GM23338 (cell line): ENCODE data around the gene GPR135. TPM values are rescaled to one million over a fixed set of nuclear protein-coding genes. Genes with fewer than 3 reads are reported as not detected.

Experiments
- ATAC-seq: fragments of 200-7000 bp; cut with Tn5 transposase; 3 replicates; pipeline ENCODE4 v1.9.1; 2020
- DNase-seq: peaks from one replicate; pipeline ENCODE4 v3.0.0-alpha.2; 2015; ENCODE audit warnings: low spot score
- H2AFZ ChIP-seq: fragments of 200-600 bp; sonication (generic); 2 replicates; pipeline ENCODE4 v1.8.0; 2016; ENCODE audit warnings: antibody characterized with exemption, mild to moderate bottlenecking, moderate library complexity
- H3F3A ChIP-seq: fragments of 200-600 bp; sonication (generic); replicated peaks from 2 replicates; pipeline ENCODE4 v1.8.0; 2017; ENCODE audit warnings: antibody characterized with exemption, mixed run types, low read depth
- H3K27ac ChIP-seq: fragments of 200-600 bp; sonication (generic); 2 replicates; pipeline ENCODE4 v1.6.1; 2016; ENCODE audit warnings: low read depth
- H3K27me3 ChIP-seq: fragments of 200-600 bp; sonication (generic); 2 replicates; pipeline ENCODE4 v1.8.0; 2016; ENCODE audit warnings: mild to moderate bottlenecking, mixed run types, moderate library complexity; ENCODE audit not compliant: insufficient read depth
- H3K36me3 ChIP-seq: fragments of 200-600 bp; sonication (generic); 2 replicates; pipeline ENCODE4 v1.8.0; 2016; ENCODE audit warnings: mild to moderate bottlenecking; ENCODE audit not compliant: insufficient read depth
- H3K4me1 ChIP-seq: fragments of 200-600 bp; sonication (generic); 2 replicates; pipeline ENCODE4 v1.8.0; 2016; ENCODE audit warnings: mild to moderate bottlenecking, moderate library complexity; ENCODE audit not compliant: insufficient read depth
- H3K4me2 ChIP-seq: fragments of 200-600 bp; sonication (generic); 2 replicates; pipeline ENCODE4 v1.7.1; 2017; ENCODE audit warnings: mixed run types
- H3K4me3 ChIP-seq: fragments of 200-600 bp; sonication (generic); 2 replicates; pipeline ENCODE4 v1.6.1; 2016; ENCODE audit warnings: mixed run types
- H3K79me2 ChIP-seq: fragments of 200-600 bp; sonication (generic); replicated peaks from 2 replicates; pipeline ENCODE4 v1.8.0; 2017; ENCODE audit warnings: mild to moderate bottlenecking; ENCODE audit not compliant: insufficient read depth
- H3K9me2 ChIP-seq: fragments of 200-600 bp; sonication (generic); 2 replicates; pipeline ENCODE4 v1.8.0; 2017; ENCODE audit not compliant: insufficient read depth
- H4K20me1 ChIP-seq: fragments of 200-600 bp; sonication (generic); replicated peaks from 2 replicates; pipeline ENCODE4 v1.8.0; 2017; ENCODE audit warnings: mild to moderate bottlenecking; ENCODE audit not compliant: insufficient read depth
- H3K27ac Mint-ChIP-seq: 2 replicates; pipeline ENCODE4 v1.8.0; 2020; ENCODE audit warnings: inconsistent platforms, mild to moderate bottlenecking, moderate library complexity, mixed read lengths
- H3K27me3 Mint-ChIP-seq: 3 replicates; pipeline ENCODE4 v1.8.0; 2022; ENCODE audit warnings: low read depth, mild to moderate bottlenecking, moderate library complexity, mixed read lengths, inconsistent platforms; ENCODE audit not compliant: insufficient read depth, poor library complexity
- H3K36me3 Mint-ChIP-seq: 3 replicates; pipeline ENCODE4 v1.8.0; 2021; ENCODE audit warnings: low read depth, mild to moderate bottlenecking, inconsistent platforms, moderate library complexity, mixed read lengths
- H3K4me1 Mint-ChIP-seq: 3 replicates; pipeline ENCODE4 v1.8.0; 2020; ENCODE audit warnings: mild to moderate bottlenecking, inconsistent platforms, mixed read lengths
- H3K4me3 Mint-ChIP-seq: 3 replicates; pipeline ENCODE4 v1.8.0; 2021; ENCODE audit warnings: moderate library complexity, mild to moderate bottlenecking, inconsistent platforms, mixed read lengths
- H3K9me3 Mint-ChIP-seq: 3 replicates; pipeline ENCODE4 v1.8.0; 2020; ENCODE audit warnings: moderate library complexity, mild to moderate bottlenecking, inconsistent platforms, mixed read lengths
- CREB1 ChIP-seq: fragments of 250-450 bp; sonication (Bioruptor Pico); IDR thresholded peaks from 2 replicates; pipeline ENCODE4 v1.5.0; 2020; ENCODE audit warnings: low read depth, mild to moderate bottlenecking, moderate library complexity
- EZH2 ChIP-seq: fragments of 200-600 bp; sonication (generic); IDR thresholded peaks from one replicate; pipeline ENCODE4 v1.8.0; 2017; ENCODE audit warnings: antibody characterized with exemption, mild to moderate bottlenecking, low read depth; ENCODE audit not compliant: unreplicated experiment
- JUNB ChIP-seq: IDR thresholded peaks from one replicate; pipeline ENCODE4 v1.6.1; 2016; ENCODE audit warnings: antibody characterized with exemption; ENCODE audit not compliant: unreplicated experiment
- NANOG ChIP-seq: IDR thresholded peaks from 2 replicates; pipeline ENCODE4 v1.6.1; 2016; ENCODE audit warnings: antibody characterized with exemption, borderline replicate concordance
- POLR2AphosphoS5 ChIP-seq: IDR thresholded peaks from 2 replicates; pipeline ENCODE4 v1.6.1; 2016; ENCODE audit warnings: antibody characterized with exemption, low read depth
- STAT1 ChIP-seq: IDR thresholded peaks from one replicate; pipeline ENCODE4 v1.6.1; 2016; ENCODE audit warnings: antibody characterized with exemption; ENCODE audit not compliant: unreplicated experiment
- ZNF114 ChIP-seq: fragments of 250-450 bp; sonication (Bioruptor Pico); IDR thresholded peaks from 2 replicates; pipeline ENCODE4 v1.5.0; 2020; ENCODE audit warnings: mild to moderate bottlenecking, moderate library complexity
- ZNF331 ChIP-seq: fragments of 250-450 bp; sonication (Bioruptor Pico); IDR thresholded peaks from 2 replicates; pipeline ENCODE4 v1.5.0; 2020; ENCODE audit warnings: low read depth, mild to moderate bottlenecking, moderate library complexity
- polyA plus RNA-seq: library from polyadenylated mRNA; unstranded; fragments of >200 nt; fragmentation: Nextera tagmentation; extraction: Ambion mirVana; gene quantifications from 2 replicates; pipeline ENCODE4 v1.2.1, GENCODE V29; 2016
- total RNA-seq: library from RNA; depleted of rRNA; stranded (reverse); fragments of >200 nt; shearing (Covaris generic); gene quantifications from 2 replicates; pipeline ENCODE4 v1.2.3, GENCODE V29; 2014
- TF ChIP-seq, protein P1 (sequence below): IDR thresholded peaks from one replicate; pipeline ENCODE4 v1.6.1; 2018; ENCODE audit warnings: antibody characterized with exemption; ENCODE audit not compliant: unreplicated experiment
- TF ChIP-seq, protein P2 (sequence below), 2 experiments: fragments of 200-600 bp in 1 of 2; sonication (generic) in 1 of 2; conservative IDR thresholded peaks; 2 replicates each; pipeline versions ENCODE4 v1.5.1 to v1.6.1; 2016 to 2017; ENCODE audit warnings: antibody characterized with exemption in 2 of 2, low read depth in 2 of 2, mild to moderate bottlenecking in 2 of 2, moderate library complexity in 1 of 2
- TF ChIP-seq, protein P3 (sequence below): IDR thresholded peaks from 2 replicates; pipeline ENCODE4 v1.6.1; 2016; ENCODE audit warnings: antibody characterized with exemption

GPR135 gene
- total and polyA plus RNA-seq, 2 experiments from 2014 or later, result 0.47 to 2.2 TPM

DNA sequence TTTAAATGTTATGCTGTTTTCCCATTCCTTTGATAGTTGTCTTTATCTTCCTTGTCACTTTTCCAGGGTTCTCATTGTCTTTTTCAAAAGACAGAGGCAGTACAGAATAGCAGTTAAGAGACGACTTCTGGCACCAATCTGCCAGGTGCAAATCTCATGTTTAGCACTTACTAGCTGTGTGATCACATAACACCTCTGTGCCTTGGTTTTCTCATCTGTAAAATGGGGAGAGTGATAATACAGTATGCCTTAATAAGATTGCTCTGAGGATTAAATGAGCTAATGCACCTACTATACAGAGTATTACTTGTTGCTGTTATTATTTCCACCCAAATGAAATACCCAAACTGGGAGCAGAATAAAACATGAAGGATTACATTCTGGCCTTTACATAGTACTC is 4.8 kb downstream of the GPR135 start (continued):
- TF ChIP-seq CREB1 (CRISPR knock-in tag) (no peak), ZNF331 (no peak), POLR2AphosphoS5 (no peak), NANOG (no peak), STAT1 (no peak), EZH2 (no peak), ZNF114 (CRISPR knock-in tag) (no peak), JUNB (no peak)
- TF ChIP-seq, protein P1, sequence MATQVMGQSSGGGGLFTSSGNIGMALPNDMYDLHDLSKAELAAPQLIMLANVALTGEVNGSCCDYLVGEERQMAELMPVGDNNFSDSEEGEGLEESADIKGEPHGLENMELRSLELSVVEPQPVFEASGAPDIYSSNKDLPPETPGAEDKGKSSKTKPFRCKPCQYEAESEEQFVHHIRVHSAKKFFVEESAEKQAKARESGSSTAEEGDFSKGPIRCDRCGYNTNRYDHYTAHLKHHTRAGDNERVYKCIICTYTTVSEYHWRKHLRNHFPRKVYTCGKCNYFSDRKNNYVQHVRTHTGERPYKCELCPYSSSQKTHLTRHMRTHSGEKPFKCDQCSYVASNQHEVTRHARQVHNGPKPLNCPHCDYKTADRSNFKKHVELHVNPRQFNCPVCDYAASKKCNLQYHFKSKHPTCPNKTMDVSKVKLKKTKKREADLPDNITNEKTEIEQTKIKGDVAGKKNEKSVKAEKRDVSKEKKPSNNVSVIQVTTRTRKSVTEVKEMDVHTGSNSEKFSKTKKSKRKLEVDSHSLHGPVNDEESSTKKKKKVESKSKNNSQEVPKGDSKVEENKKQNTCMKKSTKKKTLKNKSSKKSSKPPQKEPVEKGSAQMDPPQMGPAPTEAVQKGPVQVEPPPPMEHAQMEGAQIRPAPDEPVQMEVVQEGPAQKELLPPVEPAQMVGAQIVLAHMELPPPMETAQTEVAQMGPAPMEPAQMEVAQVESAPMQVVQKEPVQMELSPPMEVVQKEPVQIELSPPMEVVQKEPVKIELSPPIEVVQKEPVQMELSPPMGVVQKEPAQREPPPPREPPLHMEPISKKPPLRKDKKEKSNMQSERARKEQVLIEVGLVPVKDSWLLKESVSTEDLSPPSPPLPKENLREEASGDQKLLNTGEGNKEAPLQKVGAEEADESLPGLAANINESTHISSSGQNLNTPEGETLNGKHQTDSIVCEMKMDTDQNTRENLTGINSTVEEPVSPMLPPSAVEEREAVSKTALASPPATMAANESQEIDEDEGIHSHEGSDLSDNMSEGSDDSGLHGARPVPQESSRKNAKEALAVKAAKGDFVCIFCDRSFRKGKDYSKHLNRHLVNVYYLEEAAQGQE, result no peak
- TF ChIP-seq, protein P2, sequence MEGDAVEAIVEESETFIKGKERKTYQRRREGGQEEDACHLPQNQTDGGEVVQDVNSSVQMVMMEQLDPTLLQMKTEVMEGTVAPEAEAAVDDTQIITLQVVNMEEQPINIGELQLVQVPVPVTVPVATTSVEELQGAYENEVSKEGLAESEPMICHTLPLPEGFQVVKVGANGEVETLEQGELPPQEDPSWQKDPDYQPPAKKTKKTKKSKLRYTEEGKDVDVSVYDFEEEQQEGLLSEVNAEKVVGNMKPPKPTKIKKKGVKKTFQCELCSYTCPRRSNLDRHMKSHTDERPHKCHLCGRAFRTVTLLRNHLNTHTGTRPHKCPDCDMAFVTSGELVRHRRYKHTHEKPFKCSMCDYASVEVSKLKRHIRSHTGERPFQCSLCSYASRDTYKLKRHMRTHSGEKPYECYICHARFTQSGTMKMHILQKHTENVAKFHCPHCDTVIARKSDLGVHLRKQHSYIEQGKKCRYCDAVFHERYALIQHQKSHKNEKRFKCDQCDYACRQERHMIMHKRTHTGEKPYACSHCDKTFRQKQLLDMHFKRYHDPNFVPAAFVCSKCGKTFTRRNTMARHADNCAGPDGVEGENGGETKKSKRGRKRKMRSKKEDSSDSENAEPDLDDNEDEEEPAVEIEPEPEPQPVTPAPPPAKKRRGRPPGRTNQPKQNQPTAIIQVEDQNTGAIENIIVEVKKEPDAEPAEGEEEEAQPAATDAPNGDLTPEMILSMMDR (conservative IDR thresholded peaks at IDR 0.05; ENCODE audit: low read depth in 2 of 2), result no peak
- TF ChIP-seq, protein P3, sequence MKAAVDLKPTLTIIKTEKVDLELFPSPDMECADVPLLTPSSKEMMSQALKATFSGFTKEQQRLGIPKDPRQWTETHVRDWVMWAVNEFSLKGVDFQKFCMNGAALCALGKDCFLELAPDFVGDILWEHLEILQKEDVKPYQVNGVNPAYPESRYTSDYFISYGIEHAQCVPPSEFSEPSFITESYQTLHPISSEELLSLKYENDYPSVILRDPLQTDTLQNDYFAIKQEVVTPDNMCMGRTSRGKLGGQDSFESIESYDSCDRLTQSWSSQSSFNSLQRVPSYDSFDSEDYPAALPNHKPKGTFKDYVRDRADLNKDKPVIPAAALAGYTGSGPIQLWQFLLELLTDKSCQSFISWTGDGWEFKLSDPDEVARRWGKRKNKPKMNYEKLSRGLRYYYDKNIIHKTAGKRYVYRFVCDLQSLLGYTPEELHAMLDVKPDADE, result no peak

DNA sequence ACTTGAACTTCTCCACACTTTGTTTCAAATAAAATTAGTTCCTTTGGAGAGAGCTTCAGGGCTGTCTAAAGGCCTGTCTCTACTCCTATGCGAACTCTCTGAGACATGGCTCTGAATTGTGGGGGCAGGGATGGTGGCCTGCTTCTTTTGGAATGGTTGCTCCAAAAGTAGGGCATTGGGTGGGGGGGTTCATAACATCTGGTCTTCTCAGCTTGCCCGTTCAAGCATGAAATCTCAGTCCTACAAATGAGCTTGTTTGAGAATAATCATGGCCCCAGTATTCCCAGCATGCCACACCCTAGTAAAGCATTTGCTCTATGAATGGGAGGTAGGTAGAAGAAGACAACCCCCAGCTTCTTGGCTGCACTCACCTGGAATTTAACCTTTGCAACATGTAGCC is 6.7 kb downstream of the GPR135 start:
- H3K9me3 Mint-ChIP-seq, result no peaks in the 10 kb centered on the region
- TF ChIP-seq ZNF331 (no peak), ZNF114 (CRISPR knock-in tag) (no peak), JUNB (no peak), EZH2 (no peak), NANOG (no peak), STAT1 (no peak)
- TF ChIP-seq, protein P1, result no peak
- TF ChIP-seq, protein P3, result no peak

More for the DNA sequence above, 6.7 kb downstream of the GPR135 start:
- no peak overlapping the region for H2AFZ ChIP-seq
- peaks cover 19% of the 10 kb centered on the region for H3K27me3 ChIP-seq
- H3K79me2 ChIP-seq, result no peaks in the 10 kb centered on the region
- H3K4me1 Mint-ChIP-seq, result peaks cover 2% of the 10 kb centered on the region
- no peaks in the 10 kb centered on the region for H3K9me2 ChIP-seq
- peaks cover 11% of the 10 kb centered on the region; the same call in 2 of the 3 replicates for H3K36me3 Mint-ChIP-seq
- DNase-seq (no peak), ATAC-seq (no peak)
- H3K27ac Mint-ChIP-seq, result no peak overlapping the region
- H4K20me1 ChIP-seq, result peaks cover 5% of the 10 kb centered on the region; the same call in 1 of the 2 replicates
- H3K4me1 ChIP-seq, result peaks cover 6% of the 10 kb centered on the region
- peaks cover 8% of the 10 kb centered on the region for H3K27me3 Mint-ChIP-seq
- no peaks in the 10 kb centered on the region for H3K36me3 ChIP-seq
- no peak overlapping the region for H3K4me3 Mint-ChIP-seq
- H3F3A ChIP-seq, result no peaks in the 10 kb centered on the region; the same call in 1 of the 2 replicates
- H3K27ac ChIP-seq, result no peak overlapping the region
- H3K4me3 ChIP-seq, result no peak overlapping the region
- no peak overlapping the region for H3K4me2 ChIP-seq
